ENCODE results near the gene ZNF423. TPM values are rescaled to one million over a fixed set of nuclear protein-coding genes. Genes with fewer than 3 reads are reported as not detected.

The ZNF423 gene
- polyA plus RNA-seq, 1 of the 3 experiments (the other 2 are of a cell fraction), result 1.2 TPM

GRCh38 chr16:49856672-49857330 lies 889 bp upstream of the ZNF423 start:
- 0% methylated on average over 1 of the region's 86 CpGs for WGBS (ENCODE audit: low lambda C conversion rate)
- ChIA-PET CTCF (interaction anchor here (0.6 to 5.1 kb wide), 91 partner anchors 8 to 452 kb away, joined by 3 to 94 read pairs (median 6); no protein-coding TSS in a partner anchor), POLR2A (interaction anchor here (0.6 to 2.1 kb wide), 12 partner anchors 45 to 449 kb away, joined by 3 to 6 read pairs (median 3); no protein-coding TSS in a partner anchor)
- Histone ChIP-seq H3K9me3 (no peaks in the 10 kb centered on the region), H3K27me3 (ENCODE audit: insufficient read depth) (peaks cover 8% of the 10 kb centered on the region), H3K9ac (no peak overlapping the region), H3K9me2 (no peaks in the 10 kb centered on the region), H3K36me3 (replicated peaks in 1 of 2; ENCODE audit: control insufficient read depth in 1 of 2, insufficient read depth in 2 of 2, low read length in 1 of 2) (no peaks in the 10 kb centered on the region), H3K79me2 (ENCODE audit: insufficient read depth) (no peaks in the 10 kb centered on the region), H3F3A (replicated peaks; ENCODE audit: insufficient read depth) (no peaks in the 10 kb centered on the region), H3K4me2 (peak overlapping the region; percentile 87; the same call in 1 of the 2 replicates), H2AFZ (ENCODE audit: low read depth) (peak overlapping the region; percentile 78), H3K4me3 (ENCODE audit: low read depth in 2 of 2, low read length in 1 of 2) (peak overlapping the region; percentile 61 to 62; a peak in 3 of 4 replicates), H3K27ac (ENCODE audit: low read depth in 2 of 2, low read length in 1 of 2) (peak overlapping the region in 1 of 2 experiments; percentile 92; a peak in 2 of 4 replicates), H4K20me1 (ENCODE audit: insufficient read depth) (no peaks in the 10 kb centered on the region; the same call in 1 of the 2 replicates), H3K4me1 (ENCODE audit: control insufficient read depth in 1 of 2, insufficient read depth in 2 of 2, low read depth in 1 of 2, low read length in 1 of 2) (peaks cover 13 to 32% of the 10 kb centered on the region in 2 experiments; a peak in 3 of 4 replicates)
- peak; percentile 92 for DNase-seq
- TF ChIP-seq, protein P1, sequence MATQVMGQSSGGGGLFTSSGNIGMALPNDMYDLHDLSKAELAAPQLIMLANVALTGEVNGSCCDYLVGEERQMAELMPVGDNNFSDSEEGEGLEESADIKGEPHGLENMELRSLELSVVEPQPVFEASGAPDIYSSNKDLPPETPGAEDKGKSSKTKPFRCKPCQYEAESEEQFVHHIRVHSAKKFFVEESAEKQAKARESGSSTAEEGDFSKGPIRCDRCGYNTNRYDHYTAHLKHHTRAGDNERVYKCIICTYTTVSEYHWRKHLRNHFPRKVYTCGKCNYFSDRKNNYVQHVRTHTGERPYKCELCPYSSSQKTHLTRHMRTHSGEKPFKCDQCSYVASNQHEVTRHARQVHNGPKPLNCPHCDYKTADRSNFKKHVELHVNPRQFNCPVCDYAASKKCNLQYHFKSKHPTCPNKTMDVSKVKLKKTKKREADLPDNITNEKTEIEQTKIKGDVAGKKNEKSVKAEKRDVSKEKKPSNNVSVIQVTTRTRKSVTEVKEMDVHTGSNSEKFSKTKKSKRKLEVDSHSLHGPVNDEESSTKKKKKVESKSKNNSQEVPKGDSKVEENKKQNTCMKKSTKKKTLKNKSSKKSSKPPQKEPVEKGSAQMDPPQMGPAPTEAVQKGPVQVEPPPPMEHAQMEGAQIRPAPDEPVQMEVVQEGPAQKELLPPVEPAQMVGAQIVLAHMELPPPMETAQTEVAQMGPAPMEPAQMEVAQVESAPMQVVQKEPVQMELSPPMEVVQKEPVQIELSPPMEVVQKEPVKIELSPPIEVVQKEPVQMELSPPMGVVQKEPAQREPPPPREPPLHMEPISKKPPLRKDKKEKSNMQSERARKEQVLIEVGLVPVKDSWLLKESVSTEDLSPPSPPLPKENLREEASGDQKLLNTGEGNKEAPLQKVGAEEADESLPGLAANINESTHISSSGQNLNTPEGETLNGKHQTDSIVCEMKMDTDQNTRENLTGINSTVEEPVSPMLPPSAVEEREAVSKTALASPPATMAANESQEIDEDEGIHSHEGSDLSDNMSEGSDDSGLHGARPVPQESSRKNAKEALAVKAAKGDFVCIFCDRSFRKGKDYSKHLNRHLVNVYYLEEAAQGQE (IDR thresholded peaks at IDR 0.05; ENCODE audit: low read depth, low read length), result peak; percentile 76
- no peak for TF ChIP-seq RCOR1 (IDR thresholded peaks at IDR 0.05; ENCODE audit: low read length)
- TF ChIP-seq POLR2AphosphoS5 (IDR thresholded peaks at IDR 0.05; ENCODE audit: low read depth, low read length), result no peak
- no peak for TF ChIP-seq FOXM1 (IDR thresholded peaks at IDR 0.05; ENCODE audit: low read depth)
- no peak for TF ChIP-seq SIN3A (IDR thresholded peaks at IDR 0.05; ENCODE audit: borderline replicate concordance, low read depth, low read length)
- peak; percentile 10; the same call in 1 of the 2 replicates for TF ChIP-seq CTCF (IDR thresholded peaks at IDR 0.05)
- no peak for TF ChIP-seq TEAD4 (IDR thresholded peaks at IDR 0.05; ENCODE audit: borderline replicate concordance, insufficient read depth)
- no peak for TF ChIP-seq RFX5 (IDR thresholded peaks at IDR 0.05; ENCODE audit: low read length)
- peak; percentile 54 for TF ChIP-seq SMC3 (IDR thresholded peaks at IDR 0.05; ENCODE audit: low read depth, low read length)
- no peak for TF ChIP-seq MEF2A (IDR thresholded peaks at IDR 0.05; ENCODE audit: borderline replicate concordance, low read depth)
- TF ChIP-seq NFIC (IDR thresholded peaks at IDR 0.05; ENCODE audit: borderline replicate concordance), result no peak
- peak; percentile 75 for TF ChIP-seq RAD21 (IDR thresholded peaks at IDR 0.05; ENCODE audit: low read length)
- TF ChIP-seq USF2 (IDR thresholded peaks at IDR 0.05; ENCODE audit: borderline replicate concordance, low read depth, low read length), result no peak
- TF ChIP-seq EZH2phosphoT487 (IDR thresholded peaks at IDR 0.05; ENCODE audit: borderline replicate concordance, low read depth), result no peak
- no peak for TF ChIP-seq CHD2 (IDR thresholded peaks at IDR 0.05; ENCODE audit: low read length, partially characterized antibody)
